ACC112 (cell line): ENCODE measurements around the gene GEMIN2.
"Not testable (repeated sequence)": the region's sequence is repeated elsewhere in the genome, so short reads cannot be mapped to it uniquely, and the experiment has no call there.

Source experiments
- H2AFZ ChIP-seq: fragments of 200-600 bp; sonication (generic); one replicate; pipeline ENCODE4 v1.6.0; 2017; ENCODE audit warnings: antibody characterized with exemption, low read length; ENCODE audit not compliant: unreplicated experiment
- H3K27ac ChIP-seq: fragments of 200-600 bp; sonication (generic); 2 replicates; pipeline ENCODE4 v1.5.1; 2014; ENCODE audit warnings: low read depth, mild to moderate bottlenecking, antibody characterized with exemption, low read length, moderate library complexity
- H3K27me3 ChIP-seq: fragments of 200-600 bp; sonication (generic); 2 replicates; pipeline ENCODE4 v1.6.1; 2014; ENCODE audit warnings: mild to moderate bottlenecking, antibody characterized with exemption, low read length, moderate library complexity, mixed read lengths; ENCODE audit not compliant: insufficient read depth
- H3K36me3 ChIP-seq: fragments of 200-600 bp; sonication (generic); 2 replicates; pipeline ENCODE4 v1.6.1; 2016; ENCODE audit warnings: mild to moderate bottlenecking, antibody characterized with exemption, low read length, moderate library complexity, mixed read lengths; ENCODE audit not compliant: insufficient read depth
- H3K4me1 ChIP-seq: fragments of 200-600 bp; sonication (generic); one replicate; pipeline ENCODE4 v1.6.1; 2016; ENCODE audit warnings: low read length, mixed read lengths; ENCODE audit not compliant: insufficient read depth, unreplicated experiment, control insufficient read depth
- H3K4me3 ChIP-seq: fragments of 200-600 bp; sonication (generic); 2 replicates; pipeline ENCODE4 v1.5.1; 2014; ENCODE audit warnings: mild to moderate bottlenecking, low read depth, low read length
- H3K79me2 ChIP-seq: fragments of 200-600 bp; sonication (generic); one replicate; pipeline ENCODE4 v1.6.0; 2016; ENCODE audit warnings: low read length; ENCODE audit not compliant: control insufficient read depth, unreplicated experiment, insufficient read depth

GEMIN2 gene

GRCh38 chr14:39097159-39097558 is 17.0 kb upstream of the GEMIN2 start:
- Histone ChIP-seq H2AFZ (no peak overlapping the region), H3K4me1 (peaks cover 15% of the 10 kb centered on the region), H3K36me3 (peaks cover 30% of the 10 kb centered on the region), H3K27me3 (no peaks in the 10 kb centered on the region), H3K79me2 (peaks cover 81% of the 10 kb centered on the region), H3K27ac (no peak overlapping the region), H3K4me3 (no peak overlapping the region)

- Histone ChIP-seq H3K79me2 (peaks cover 93% of the 10 kb centered on the region), H3K36me3 (peaks cover 16% of the 10 kb centered on the region), H3K4me1 (peaks cover 19% of the 10 kb centered on the region), H3K4me3 (0 out of 2 replicates have a peak overlapping the region, but pooled peaks have one; percentile 11)
- H3K27ac ChIP-seq, H3K27me3 ChIP-seq, H2AFZ ChIP-seq: not testable (repeated sequence)
Observed at GRCh38 chr14:39099215-39099614, 14.9 kb upstream of the GEMIN2 start.

GRCh38 chr14:39099748-39100147 is 14.4 kb upstream of the GEMIN2 start:
- H3K79me2 ChIP-seq, result peaks cover 95% of the 10 kb centered on the region
- no peak overlapping the region for H3K27ac ChIP-seq
- H3K4me1 ChIP-seq, result peaks cover 22% of the 10 kb centered on the region
- no peaks in the 10 kb centered on the region for H3K27me3 ChIP-seq
- H3K4me3 ChIP-seq, result peak overlapping the region; percentile 11
- peaks cover 12% of the 10 kb centered on the region for H3K36me3 ChIP-seq
- H2AFZ ChIP-seq, result no peak overlapping the region

- no peaks in the 10 kb centered on the region for H3K36me3 ChIP-seq
- H3K27ac ChIP-seq, result peak overlapping the region; percentile 87
- H3K4me3 ChIP-seq, result peak overlapping the region; percentile 84
- H3K27me3 ChIP-seq, result no peaks in the 10 kb centered on the region
- H3K4me1 ChIP-seq, result peaks cover 15% of the 10 kb centered on the region
- peaks cover 74% of the 10 kb centered on the region for H3K79me2 ChIP-seq
- H2AFZ ChIP-seq, result peak overlapping the region; percentile 77
Observed at GRCh38 chr14:39102265-39102968, 11.7 kb upstream of the GEMIN2 start.

GRCh38 chr14:39102969-39103957 is 10.9 kb upstream of the GEMIN2 start, which contains the start of gene SEC23A:
Gene SEC23A (minus strand): TSS chr14:39103235. CDS start chr14:39096118, 7,117 bp downstream.
- H3K36me3 ChIP-seq, result no peaks in the 10 kb centered on the region
- peak within 1 kb of the TSS; percentile 77 for H2AFZ ChIP-seq
- peaks cover 65% of the 10 kb centered on the region for H3K79me2 ChIP-seq
- H3K27me3 ChIP-seq, result no peaks in the 10 kb centered on the region
- peak within 1 kb of the TSS; percentile 87 for H3K27ac ChIP-seq
- peaks cover 15% of the 10 kb centered on the region for H3K4me1 ChIP-seq
- peak within 1 kb of the TSS; percentile 84 for H3K4me3 ChIP-seq

GRCh38 chr14:39104078-39104801 is 9.9 kb upstream of the GEMIN2 start:
- Histone ChIP-seq H3K79me2 (peaks cover 57% of the 10 kb centered on the region), H3K4me1 (peaks cover 15% of the 10 kb centered on the region), H3K4me3 (peak overlapping the region; percentile 84), H2AFZ (peak overlapping the region; percentile 77), H3K27ac (peak overlapping the region; percentile 87)
- H3K36me3 ChIP-seq, H3K27me3 ChIP-seq: not testable (repeated sequence)

- H3K36me3 ChIP-seq, result no peaks in the 10 kb centered on the region
- H2AFZ ChIP-seq, result no peak overlapping the region
- H3K4me1 ChIP-seq, result peaks cover 9% of the 10 kb centered on the region
- peaks cover 23% of the 10 kb centered on the region for H3K79me2 ChIP-seq
- no peak overlapping the region for H3K4me3 ChIP-seq
- H3K27ac ChIP-seq, result no peak overlapping the region
- H3K27me3 ChIP-seq, result no peaks in the 10 kb centered on the region
Observed at GRCh38 chr14:39107591-39107996, 6.5 kb upstream of the GEMIN2 start.

- H3K4me1 ChIP-seq, result peaks cover 9% of the 10 kb centered on the region
- no peak overlapping the region for H3K27ac ChIP-seq
- H3K4me3 ChIP-seq, result no peak overlapping the region
- no peaks in the 10 kb centered on the region for H3K36me3 ChIP-seq
- H2AFZ ChIP-seq, result no peak overlapping the region
- H3K27me3 ChIP-seq, result no peaks in the 10 kb centered on the region
- peaks cover 12% of the 10 kb centered on the region for H3K79me2 ChIP-seq
Observed at GRCh38 chr14:39108791-39109190, 5.3 kb upstream of the GEMIN2 start.

- Histone ChIP-seq H3K4me1 (peaks cover 5% of the 10 kb centered on the region), H3K27me3 (no peaks in the 10 kb centered on the region), H3K79me2 (peaks cover 9% of the 10 kb centered on the region), H3K36me3 (no peaks in the 10 kb centered on the region), H2AFZ (no peak overlapping the region), H3K27ac (no peak overlapping the region), H3K4me3 (no peak overlapping the region)
Observed at GRCh38 chr14:39109893-39110715, 4.0 kb upstream of the GEMIN2 start.
